RWPE1 (cell line): Measurements from ENCODE around the gene DOCK4.

Experiments
- CTCF ChIA-PET: fragments of 350-600 bp; sonication (Branson Sonifier 250); formaldehyde crosslinking; extraction: SDS; loops from one replicate; lab custom pipeline; 2021; lab: Yijun Ruan, JAX
- POLR2A ChIA-PET: fragments of 400-600 bp; formaldehyde crosslinking; extraction: SDS; loops from one replicate; lab custom pipeline; 2020; ENCODE audit warnings: antibody characterized with exemption; ENCODE audit not compliant: low non-redundant PET; lab: Yijun Ruan, JAX
- DNase-seq: peaks from one replicate; pipeline ENCODE4 v3.0.0; 2012; ENCODE audit warnings: low spot score
- H3K27ac ChIP-seq: fragments of 450-650 bp; 2 replicates; pipeline ENCODE4 v1.5.1; 2017
- CTCF ChIP-seq: fragments of 450-650 bp; conservative IDR thresholded peaks from 2 replicates; pipeline ENCODE4 v1.5.1; 2017; ENCODE audit warnings: low read depth, mild to moderate bottlenecking

Gene DOCK4

GRCh38 chr7:112232212-112232978 lies 26.2 kb upstream of the DOCK4 start:
- ChIA-PET CTCF (no interaction called here), POLR2A (no interaction called here)
- DNase-seq: no peak
- H3K27ac ChIP-seq: no peak overlapping the region
- no peak for TF ChIP-seq CTCF

- no peak for TF ChIP-seq CTCF
- CTCF ChIA-PET: no interaction called here
- POLR2A ChIA-PET: no interaction called here
- no peak for DNase-seq
- no peak overlapping the region for H3K27ac ChIP-seq
Measured at GRCh38 chr7:112228632-112229031, 22.4 kb upstream of the DOCK4 start.

- DNase-seq: peak; percentile 61
- no peak for TF ChIP-seq CTCF
- H3K27ac ChIP-seq: no peak overlapping the region
- CTCF ChIA-PET: interaction anchor here (0.6 to 0.7 kb wide), 2 partner anchors 163 to 200 kb away, joined by 3 to 4 read pairs; no protein-coding TSS in a partner anchor
- POLR2A ChIA-PET: no interaction called here
Measured at GRCh38 chr7:112226701-112227276, 20.6 kb upstream of the DOCK4 start.

- no peak for TF ChIP-seq CTCF
- no peak overlapping the region for H3K27ac ChIP-seq
- no peak for DNase-seq
- ChIA-PET POLR2A (no interaction called here), CTCF (no interaction called here)
Measured at GRCh38 chr7:112225006-112225405, 18.8 kb upstream of the DOCK4 start.

GRCh38 chr7:112224186-112224585 lies 18.0 kb upstream of the DOCK4 start:
- TF ChIP-seq CTCF: no peak
- POLR2A ChIA-PET: no interaction called here
- no peak overlapping the region for H3K27ac ChIP-seq
- no peak for DNase-seq
- CTCF ChIA-PET: no interaction called here

- TF ChIP-seq CTCF: no peak
- CTCF ChIA-PET: no interaction called here
Measured at GRCh38 chr7:112223310-112223709, 17.1 kb upstream of the DOCK4 start.

More at GRCh38 chr7:112223310-112223709, 17.1 kb upstream of the DOCK4 start:
- POLR2A ChIA-PET: no interaction called here
- H3K27ac ChIP-seq: no peak overlapping the region
- no peak for DNase-seq
